Activated CD8-positive, alpha-beta T cell treated with anti-CD3 and anti-CD28 coated beads for 36 hours (primary cell): ENCODE results near the gene PRIM1. TPM values are rescaled to one million over a fixed set of nuclear protein-coding genes. Genes with fewer than 3 reads are reported as not detected.
A peak's percentile ranks its signal among the peaks of the same experiment; 100 is the strongest.
"Not testable (repeated sequence)": the region's sequence is repeated elsewhere in the genome, so short reads cannot be mapped to it uniquely, and the experiment has no call there.

ENCODE experiments used
- ATAC-seq: fragments of 200-7000 bp; cut with Tn5 transposase; one replicate; pipeline ENCODE4 v1.10.0; 2021; ENCODE audit warnings: mild to moderate bottlenecking, moderate library complexity
- CTCF ChIA-PET: fragments of 350-600 bp; sonication (Branson Sonifier 250); formaldehyde crosslinking; loops from one replicate; lab custom pipeline; 2021; ENCODE audit warnings: antibody characterized with exemption; lab: Charles Lee
- POLR2A ChIA-PET: fragments of 350-600 bp; sonication (Branson Sonifier 250); formaldehyde crosslinking; loops from one replicate; lab custom pipeline; 2021; ENCODE audit warnings: antibody characterized with exemption; lab: Charles Lee
- DNase-seq: peaks from one replicate; pipeline ENCODE4 v3.0.0-alpha.2; 2020
- H3K27ac Mint-ChIP-seq: one replicate; pipeline ENCODE4 v1.8.0; 2021; ENCODE audit warnings: mild to moderate bottlenecking, mixed read lengths
- H3K27me3 Mint-ChIP-seq: one replicate; pipeline ENCODE4 v1.8.0; 2021; ENCODE audit warnings: mixed read lengths
- H3K36me3 Mint-ChIP-seq: one replicate; pipeline ENCODE4 v1.8.0; 2021; ENCODE audit warnings: low read depth, mixed read lengths
- H3K4me1 Mint-ChIP-seq: one replicate; pipeline ENCODE4 v1.8.0; 2021; ENCODE audit warnings: low read depth, mixed read lengths
- H3K4me3 Mint-ChIP-seq: one replicate; pipeline ENCODE4 v1.8.0; 2021; ENCODE audit warnings: mild to moderate bottlenecking, moderate library complexity, mixed read lengths
- H3K9me3 Mint-ChIP-seq: one replicate; pipeline ENCODE4 v1.8.0; 2021; ENCODE audit warnings: mixed read lengths
- CTCF ChIP-seq: fragments of 200-600 bp; IDR thresholded peaks from one replicate; pipeline ENCODE4 v1.8.0; 2022; ENCODE audit warnings: antibody characterized with exemption, mild to moderate bottlenecking
- intact Hi-C: fragments of 100-400 bp; cut with micrococcal nuclease; formaldehyde crosslinking; loops from one replicate; pipeline ENCODE4 v1.10.0; 2022
- total RNA-seq, 2 experiments: library from RNA; stranded (reverse); gene quantifications; one replicate each; pipeline ENCODE4 v1.2.3, GENCODE V29; 2021

The PRIM1 gene
- total RNA-seq, 2 experiments from 2014 or later: 80.3 to 86.7 TPM

GRCh38 chr12:56753566-56753965 lies 1.4 kb upstream of the PRIM1 start:
- ChIA-PET POLR2A (interaction anchor here (1.2 kb wide), 1 partner anchor 251 kb away, joined by 4 read pairs; no protein-coding TSS in a partner anchor), CTCF (interaction anchor here (0.7 to 8.5 kb wide), 6 partner anchors 9 to 358 kb away, joined by 3 to 107 read pairs (median 12); partner anchors contain the start of gene STAT6)
- Mint-ChIP-seq H3K4me3 (no peak overlapping the region), H3K27me3 (no peaks in the 10 kb centered on the region), H3K4me1 (peaks cover 30% of the 10 kb centered on the region), H3K36me3 (peaks cover 27% of the 10 kb centered on the region), H3K27ac (peak overlapping the region; percentile 13), H3K9me3 (no peaks in the 10 kb centered on the region)
- no peak for ATAC-seq
- intact Hi-C loops: no loop called here
- no peak for TF ChIP-seq CTCF
- no peak for DNase-seq

DNA sequence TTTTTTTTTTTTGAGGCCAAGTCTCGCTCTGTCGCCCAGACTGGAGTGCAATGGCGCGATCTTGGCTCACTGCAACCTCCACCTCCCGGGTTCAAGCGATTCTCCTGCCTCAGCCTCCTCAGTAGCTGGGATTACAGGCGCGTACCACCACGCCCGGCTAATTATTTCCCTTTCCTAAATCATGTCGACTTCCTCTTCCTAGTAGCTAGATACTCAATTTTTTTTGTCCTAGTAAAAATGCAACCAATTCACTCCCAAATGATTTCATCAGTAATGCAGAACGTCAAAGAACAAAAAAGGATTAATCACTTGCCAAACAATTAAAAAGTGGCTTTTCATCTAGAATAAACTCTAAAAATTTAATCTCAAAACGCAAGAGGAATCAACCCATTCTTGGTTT lies 1.5 kb downstream of the PRIM1 start:
- Mint-ChIP-seq H3K36me3 (peaks cover 46% of the 10 kb centered on the region), H3K4me1 (peaks cover 33% of the 10 kb centered on the region), H3K4me3 (peak overlapping the region; percentile 95), H3K27ac (peak overlapping the region; percentile 62)
- CTCF ChIA-PET: interaction anchor here (1.4 to 4.0 kb wide), 2 partner anchors 361 to 362 kb away, joined by 3 to 17 read pairs; partner anchors contain the start of gene STAT6
- POLR2A ChIA-PET: interaction anchor here (0.6 to 1.8 kb wide), 5 partner anchors 19 to 623 kb away, joined by 3 to 16 read pairs (median 5); partner anchors contain the start of genes ATP5F1B, ESYT1 and NACA
- H3K27me3 Mint-ChIP-seq, H3K9me3 Mint-ChIP-seq, intact Hi-C loops, DNase-seq, ATAC-seq: not testable (repeated sequence)

GRCh38 chr12:56749853-56750252 lies 2.3 kb downstream of the PRIM1 start:
- intact Hi-C loops: no loop called here
- H3K4me1 Mint-ChIP-seq: peaks cover 33% of the 10 kb centered on the region
- peaks cover 50% of the 10 kb centered on the region for H3K36me3 Mint-ChIP-seq
- ChIA-PET CTCF (interaction anchor here (0.7 to 1.4 kb wide), 4 partner anchors 113 to 362 kb away, joined by 3 read pairs; no protein-coding TSS in a partner anchor), POLR2A (interaction anchor here (0.6 to 1.8 kb wide), 4 partner anchors 24 to 622 kb away, joined by 3 to 7 read pairs (median 3); partner anchors contain the start of gene ESYT1)
- DNase-seq: no peak
- H3K4me3 Mint-ChIP-seq: peak overlapping the region; percentile 69
- no peak for ATAC-seq
- no peaks in the 10 kb centered on the region for H3K9me3 Mint-ChIP-seq
- no peaks in the 10 kb centered on the region for H3K27me3 Mint-ChIP-seq
- peak overlapping the region; percentile 80 for H3K27ac Mint-ChIP-seq
- TF ChIP-seq CTCF: no peak

DNA sequence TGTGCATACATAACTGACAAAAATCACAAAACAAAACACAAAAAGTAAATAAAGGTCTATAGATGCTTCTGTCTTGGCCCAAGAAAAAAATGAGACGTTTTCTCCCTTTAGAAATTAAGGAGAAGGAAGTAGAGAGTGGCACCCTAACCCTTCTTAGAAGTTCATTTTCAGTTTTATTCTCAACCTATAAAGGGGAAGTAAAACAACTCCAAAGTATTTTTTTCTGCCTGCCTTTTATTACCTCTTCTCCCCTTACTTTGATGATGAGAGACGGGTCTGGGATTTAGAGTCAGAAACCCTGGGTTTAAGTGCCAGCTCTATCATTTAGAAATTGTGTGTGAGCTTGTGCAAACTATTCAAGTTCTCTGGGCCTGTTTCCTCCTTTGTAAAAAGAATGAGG lies 2.8 kb downstream of the PRIM1 start:
- H3K4me3 Mint-ChIP-seq: no peak overlapping the region
- no peaks in the 10 kb centered on the region for H3K27me3 Mint-ChIP-seq
- intact Hi-C loops: no loop called here
- peaks cover 33% of the 10 kb centered on the region for H3K4me1 Mint-ChIP-seq
- POLR2A ChIA-PET: interaction anchor here (1.4 to 1.8 kb wide), 2 partner anchors 23 to 71 kb away, joined by 3 to 7 read pairs; no protein-coding TSS in a partner anchor
- DNase-seq (no peak), ATAC-seq (no peak)
- H3K9me3 Mint-ChIP-seq: no peaks in the 10 kb centered on the region
- no peak overlapping the region for H3K27ac Mint-ChIP-seq
- no peak for TF ChIP-seq CTCF
- CTCF ChIA-PET: interaction anchor here (0.7 to 1.4 kb wide), 4 partner anchors 112 to 363 kb away, joined by 3 read pairs; no protein-coding TSS in a partner anchor
- peaks cover 52% of the 10 kb centered on the region for H3K36me3 Mint-ChIP-seq

DNA sequence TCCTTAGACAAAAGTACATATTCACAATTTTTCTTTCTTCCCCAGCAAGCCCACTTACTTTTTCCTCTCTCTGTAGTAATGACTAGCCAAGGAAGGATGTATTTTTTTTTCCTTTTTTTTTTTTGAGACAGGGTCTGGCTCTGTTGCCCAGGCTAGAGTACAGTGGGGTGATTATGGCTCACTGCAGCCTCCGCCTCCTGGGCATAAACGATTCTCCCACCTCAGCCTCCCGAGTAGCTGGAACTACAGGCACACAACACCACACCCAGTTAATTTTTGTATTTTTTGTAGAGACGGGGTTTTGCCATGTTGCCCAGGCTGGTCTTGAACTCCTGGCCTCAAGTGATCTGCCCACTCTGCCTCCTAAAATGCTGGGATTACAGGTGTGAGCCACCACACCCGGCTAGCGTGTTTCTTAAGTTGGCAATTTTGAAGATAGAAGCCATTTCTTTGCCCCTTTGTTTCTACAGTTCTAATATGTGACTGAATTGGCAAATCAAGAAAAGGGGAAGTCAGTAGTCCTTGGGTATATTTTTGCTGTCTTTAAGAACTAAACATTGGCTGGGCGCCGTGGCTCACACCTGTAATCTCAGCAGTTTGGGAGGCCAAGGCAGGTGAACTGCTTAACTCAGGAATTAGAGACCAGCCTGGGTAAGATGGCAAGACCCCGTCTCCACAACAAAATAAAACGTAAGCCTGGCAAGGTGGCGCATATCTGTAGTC lies 23.8 kb downstream of the PRIM1 start:
- intact Hi-C loops: loop anchor here (10.0 kb wide), 1 partner anchor 83 kb away; the partner anchor contains the start of gene ATP5F1B
- no peak overlapping the region for H3K4me3 Mint-ChIP-seq
- DNase-seq (no peak), ATAC-seq (no peak)
- peaks cover 11% of the 10 kb centered on the region for H3K4me1 Mint-ChIP-seq
- ChIA-PET CTCF (interaction anchor here (0.9 to 1.0 kb wide), 2 partner anchors 40 to 103 kb away, joined by 3 read pairs; partner anchors contain the start of gene PTGES3), POLR2A (interaction anchor here (1.0 to 3.5 kb wide), 5 partner anchors 12 to 99 kb away, joined by 3 to 40 read pairs (median 7); no protein-coding TSS in a partner anchor)
- peaks cover 57% of the 10 kb centered on the region for H3K36me3 Mint-ChIP-seq
- no peak for TF ChIP-seq CTCF
- no peak overlapping the region for H3K27ac Mint-ChIP-seq
- no peaks in the 10 kb centered on the region for H3K27me3 Mint-ChIP-seq
- H3K9me3 Mint-ChIP-seq: no peaks in the 10 kb centered on the region

DNA sequence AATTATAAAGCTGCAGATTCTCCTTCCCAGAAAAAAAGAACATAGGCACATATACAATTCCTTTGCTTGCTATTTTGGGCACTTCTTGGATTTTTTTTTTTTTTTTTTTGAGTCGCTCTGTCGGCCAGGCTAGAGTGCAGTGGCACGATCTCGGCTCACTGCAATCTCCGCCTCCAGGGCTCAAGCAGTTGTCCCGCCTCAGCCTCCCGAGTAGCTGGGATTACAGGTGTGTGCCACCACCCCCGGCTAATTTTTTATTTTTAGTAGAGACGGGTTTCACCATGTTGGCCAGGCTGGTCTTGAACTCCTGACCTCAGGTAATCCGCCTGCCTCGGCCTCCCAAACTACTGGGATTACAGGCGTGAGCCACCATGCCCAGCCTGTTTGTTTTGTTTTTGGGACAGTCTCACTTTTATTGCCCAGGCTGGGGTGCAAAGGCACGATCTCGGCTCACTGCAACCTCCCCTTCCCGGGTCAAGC lies 25.9 kb downstream of the PRIM1 start:
- peaks cover 67% of the 10 kb centered on the region for H3K36me3 Mint-ChIP-seq
- H3K9me3 Mint-ChIP-seq, ATAC-seq, H3K27me3 Mint-ChIP-seq, DNase-seq: not testable (repeated sequence)
- intact Hi-C loops: loop anchor here (10.0 kb wide), 1 partner anchor 81 kb away; the partner anchor contains the start of gene ATP5F1B
- peaks cover 31% of the 10 kb centered on the region for H3K4me1 Mint-ChIP-seq
- peak overlapping the region; percentile 98 for H3K4me3 Mint-ChIP-seq
- POLR2A ChIA-PET: interaction anchor here (0.6 to 3.5 kb wide), 22 partner anchors 10 to 742 kb away, joined by 3 to 40 read pairs (median 4); partner anchors contain the start of genes PRIM1, PTGES3 and STAT6
- H3K27ac Mint-ChIP-seq: peak overlapping the region; percentile 99
- CTCF ChIA-PET: interaction anchor here (0.6 to 1.6 kb wide), 5 partner anchors 37 to 912 kb away, joined by 3 to 5 read pairs (median 4); no protein-coding TSS in a partner anchor
